GM11168 (cell line): ENCODE results near the gene TBC1D2B.
"Not testable (repeated sequence)": the region's sequence is repeated elsewhere in the genome, so short reads cannot be mapped to it uniquely, and the experiment has no call there.

Experiments
- in situ Hi-C: fragments of 300-500 bp; cut with MboI; formaldehyde crosslinking; loops from one replicate; pipeline ENCODE4 v1.12.0; 2022; ENCODE audit warnings: low sequenced_read_pairs; ENCODE audit not compliant: unreplicated experiment

TBC1D2B gene

DNA sequence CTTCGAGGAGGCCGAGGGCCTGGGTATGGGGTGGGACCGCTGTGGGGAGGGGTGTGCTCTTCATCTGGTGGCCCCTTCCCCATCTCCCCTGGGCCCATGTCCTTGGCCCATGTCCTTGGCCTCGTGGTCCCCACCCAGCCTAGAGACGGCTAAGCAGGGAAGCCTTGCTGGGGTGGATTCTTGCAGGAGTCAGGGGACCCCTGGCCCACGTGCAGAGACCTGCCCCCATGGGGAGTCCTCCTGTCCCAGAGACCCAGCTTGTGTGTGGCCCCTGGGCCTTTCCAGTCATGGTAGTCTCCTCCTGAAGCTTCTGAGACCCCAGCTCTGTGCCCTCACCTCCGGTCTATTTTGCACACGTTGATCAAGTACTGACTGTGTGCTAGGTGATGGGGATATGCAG is 97.4 kb downstream of the TBC1D2B start:
- in situ Hi-C loops, result no loop called here

DNA sequence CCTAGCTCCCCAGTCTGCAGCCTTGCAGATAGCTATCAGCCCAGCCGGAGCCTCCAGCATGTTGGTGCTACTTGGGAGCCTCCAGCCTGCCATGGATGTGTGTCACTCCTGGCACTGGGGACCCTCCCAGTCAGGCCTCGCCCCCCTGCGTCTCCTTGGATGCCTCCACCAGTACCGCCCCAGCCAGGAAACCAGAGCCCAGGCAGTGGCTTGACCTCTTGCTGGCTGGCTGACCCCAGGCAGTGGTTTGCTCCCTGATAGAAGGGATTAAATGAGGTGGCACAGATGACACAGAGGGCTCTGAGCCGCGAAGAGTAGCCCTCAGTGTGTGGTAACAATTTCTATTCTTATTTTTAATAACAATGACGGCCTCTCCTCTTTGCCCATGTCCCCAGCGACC is 98.4 kb downstream of the TBC1D2B start:
- in situ Hi-C loops, result not testable (repeated sequence)

DNA sequence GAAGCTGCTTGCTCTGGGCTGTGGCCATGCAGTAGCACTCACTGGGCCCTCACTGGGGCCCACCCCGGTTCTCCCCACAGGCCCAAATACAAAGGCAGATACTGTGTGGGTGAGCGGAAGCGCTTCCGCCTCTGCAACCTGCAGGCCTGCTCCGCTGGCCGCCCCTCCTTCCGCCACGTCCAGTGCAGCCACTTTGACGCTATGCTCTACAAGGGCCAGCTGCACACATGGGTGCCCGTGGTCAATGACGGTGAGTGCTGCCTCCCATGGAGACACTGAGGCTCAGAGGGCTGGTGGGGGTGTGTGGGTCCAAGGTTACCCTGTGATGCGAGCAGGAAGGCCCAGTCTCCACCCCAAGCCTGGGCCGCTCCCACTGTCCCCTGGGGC is 98.8 kb downstream of the TBC1D2B start:
- in situ Hi-C loops, result not testable (repeated sequence)

DNA sequence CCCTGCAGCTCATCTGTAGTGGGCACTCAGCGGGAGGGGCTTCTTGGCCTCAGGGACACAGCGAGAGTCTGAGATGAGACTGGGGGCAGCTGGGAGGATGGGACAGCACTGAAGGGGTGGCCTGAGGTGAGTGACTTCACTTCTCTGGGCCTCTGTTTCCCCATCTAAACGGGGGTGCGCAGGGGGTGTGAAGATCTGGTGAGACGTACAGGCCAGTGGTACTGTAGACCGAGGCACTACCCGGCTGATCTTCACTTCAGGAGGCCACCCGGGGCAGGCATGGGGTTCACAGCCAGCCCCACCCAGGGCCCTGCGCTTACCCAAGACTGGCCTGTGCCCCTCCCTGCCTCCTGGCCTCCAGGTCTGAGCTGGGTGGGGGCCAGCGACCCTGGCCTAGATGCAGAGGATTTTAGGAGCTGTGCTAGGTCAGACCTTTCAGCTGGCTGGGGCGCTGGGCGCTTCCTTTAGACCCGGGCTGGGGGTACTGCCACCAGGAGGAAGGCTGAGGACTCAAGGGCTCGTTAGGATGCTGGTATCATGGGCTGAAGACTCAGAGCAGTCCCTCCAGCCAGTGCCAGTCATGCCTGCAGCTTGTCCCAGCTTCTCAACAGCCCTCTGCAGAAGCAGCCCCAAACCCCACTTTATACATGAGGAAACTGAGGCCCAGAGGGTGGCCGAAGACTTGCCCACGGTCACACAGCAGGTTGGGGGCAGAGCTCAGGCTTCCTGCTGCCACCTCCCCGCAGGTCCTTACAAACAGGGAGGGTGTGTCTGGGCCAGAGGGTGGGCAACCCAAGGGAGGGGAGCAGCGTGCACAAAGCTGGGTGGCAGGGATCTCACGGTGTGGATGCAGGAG is 99.4 kb downstream of the TBC1D2B start:
- in situ Hi-C loops, result not testable (repeated sequence)

DNA sequence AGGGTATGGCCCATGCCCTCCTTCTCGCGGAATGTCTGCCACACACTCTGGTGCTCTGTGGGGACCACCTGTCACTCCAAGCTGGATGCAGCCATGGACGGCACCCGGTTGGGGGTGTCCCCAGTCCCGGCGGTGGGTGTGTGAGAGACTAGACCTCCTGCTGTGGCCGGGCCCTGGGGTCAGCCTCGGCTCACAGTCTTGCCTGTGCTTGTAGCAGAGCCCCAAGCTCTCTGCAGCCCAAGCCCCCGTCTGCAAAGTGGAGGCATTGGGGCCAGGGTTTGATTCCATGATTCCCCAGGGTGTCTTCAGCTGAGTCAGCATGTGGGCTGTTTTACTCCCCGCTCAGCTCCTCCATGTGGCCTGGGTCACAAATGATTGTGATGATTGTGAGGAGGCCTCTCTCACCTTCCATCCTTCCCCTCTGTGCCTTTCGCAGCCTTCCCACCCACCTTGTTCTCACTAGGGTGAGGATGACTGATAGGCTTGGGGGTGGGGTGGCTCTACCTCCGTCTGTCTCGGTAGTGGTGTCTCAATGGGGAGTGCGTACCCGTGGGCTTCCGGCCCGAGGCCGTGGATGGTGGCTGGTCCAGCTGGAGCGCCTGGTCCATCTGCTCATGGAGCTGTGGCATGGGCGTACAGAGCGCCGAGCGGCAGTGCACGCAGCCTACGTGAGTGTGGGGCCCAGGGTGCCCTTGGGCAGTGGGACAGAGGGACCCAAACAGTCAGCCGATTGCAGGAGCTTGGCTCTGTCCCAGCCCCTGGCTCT is 100.6 kb downstream of the TBC1D2B start:
- in situ Hi-C loops, result not testable (repeated sequence)

DNA sequence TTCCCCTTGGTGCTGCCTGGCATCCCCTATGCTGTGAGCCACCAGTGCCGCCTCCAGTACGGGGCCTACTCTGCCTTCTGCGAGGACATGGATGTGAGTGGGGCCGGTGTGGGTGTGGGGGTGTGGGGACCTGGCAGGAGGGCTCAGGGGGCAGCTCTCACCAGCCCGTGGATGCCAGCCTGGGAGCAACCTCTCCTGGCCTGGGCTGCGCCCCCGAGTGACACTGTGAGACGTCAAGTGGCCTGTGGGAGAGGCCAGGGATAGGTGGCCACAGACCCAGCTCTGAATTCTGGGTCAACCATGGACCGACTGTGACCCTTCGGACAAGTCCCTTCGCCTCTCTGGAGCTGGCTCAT is 101.4 kb downstream of the TBC1D2B start:
- in situ Hi-C loops, result not testable (repeated sequence)

DNA sequence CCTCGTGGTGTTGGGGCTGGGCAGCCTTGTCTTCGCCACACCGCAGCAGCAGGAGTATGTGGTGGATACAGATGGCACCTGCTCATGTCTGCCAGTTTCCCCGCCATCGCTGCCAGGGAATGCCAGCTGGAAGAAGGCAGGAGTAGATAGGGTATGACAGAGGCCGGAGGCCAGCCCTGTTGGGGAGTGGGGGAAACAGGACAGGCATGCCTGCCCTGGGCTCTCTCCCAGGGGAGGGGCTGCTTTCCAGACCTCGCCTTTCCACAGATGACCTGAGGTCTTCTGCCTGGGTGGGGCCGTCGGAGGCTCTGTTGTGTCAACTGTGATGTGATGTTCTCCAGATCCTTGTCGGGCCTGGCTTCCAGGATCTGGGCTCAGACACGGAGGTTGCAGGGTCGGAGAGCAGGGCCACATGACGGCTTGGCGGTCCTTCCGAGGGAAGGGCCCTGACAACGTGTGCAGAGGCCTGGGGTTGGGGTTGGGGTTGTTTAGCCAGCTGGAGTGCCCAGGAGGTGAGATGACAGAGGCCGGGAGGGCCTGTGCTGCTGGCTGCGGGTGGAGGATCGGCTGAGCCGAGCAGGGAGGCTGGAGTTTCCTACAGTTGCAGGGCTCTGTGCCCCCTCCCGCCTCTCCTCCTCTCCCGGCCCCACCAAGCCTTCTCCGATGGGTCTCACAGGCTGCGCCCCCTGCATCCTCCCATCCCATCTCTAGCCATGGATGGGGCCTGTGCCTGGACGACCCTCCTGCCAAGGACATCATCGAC is 102.0 kb downstream of the TBC1D2B start:
- in situ Hi-C loops, result no loop called here

DNA sequence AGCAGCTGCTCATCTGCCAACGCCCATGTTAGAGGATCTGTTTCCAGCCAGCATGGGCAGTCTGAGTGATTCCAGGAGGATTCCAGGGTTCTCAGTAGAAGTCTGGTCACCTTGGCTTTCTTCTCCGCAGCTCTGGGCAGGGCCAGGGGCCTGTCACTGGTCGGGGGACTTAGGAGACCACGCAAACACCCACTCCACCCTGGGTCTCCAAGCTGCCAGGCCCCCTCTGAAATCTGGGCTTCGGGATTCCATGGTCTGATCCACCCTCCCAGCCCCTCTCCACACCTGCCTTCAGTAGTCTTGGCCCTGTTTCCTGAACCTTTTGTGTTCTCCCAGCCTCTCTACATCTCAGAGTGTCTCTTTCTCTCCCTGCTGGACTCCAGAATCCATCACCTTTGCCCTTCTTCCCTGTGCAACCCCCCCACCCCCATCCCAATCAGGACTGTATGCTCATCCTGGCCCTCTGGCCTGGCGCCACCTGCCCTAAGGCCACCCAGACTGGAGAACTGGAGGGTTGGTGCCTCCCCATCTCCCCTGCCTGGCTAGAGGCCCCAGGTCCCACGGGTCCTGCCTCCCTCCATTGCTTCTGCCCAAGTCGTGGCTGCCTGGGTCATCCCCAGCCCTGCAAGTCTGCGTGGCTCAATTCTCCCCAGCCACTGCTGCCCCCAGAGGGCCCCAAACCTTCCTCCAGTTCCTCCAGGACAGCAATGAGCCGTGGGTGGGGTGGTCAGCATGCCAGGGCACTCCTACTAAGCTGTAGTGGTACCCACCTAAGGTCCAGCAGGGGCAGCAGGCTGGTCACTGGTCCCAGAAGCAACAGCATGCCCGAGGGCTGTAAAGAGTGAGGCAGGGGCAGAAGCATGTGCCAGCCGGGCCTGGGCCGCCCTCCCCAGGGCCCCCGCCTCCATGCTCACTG is 102.8 kb downstream of the TBC1D2B start:
- in situ Hi-C loops, result loop anchor here (5.0 kb wide), 1 partner anchor 808 kb away; no protein-coding TSS in a partner anchor

DNA sequence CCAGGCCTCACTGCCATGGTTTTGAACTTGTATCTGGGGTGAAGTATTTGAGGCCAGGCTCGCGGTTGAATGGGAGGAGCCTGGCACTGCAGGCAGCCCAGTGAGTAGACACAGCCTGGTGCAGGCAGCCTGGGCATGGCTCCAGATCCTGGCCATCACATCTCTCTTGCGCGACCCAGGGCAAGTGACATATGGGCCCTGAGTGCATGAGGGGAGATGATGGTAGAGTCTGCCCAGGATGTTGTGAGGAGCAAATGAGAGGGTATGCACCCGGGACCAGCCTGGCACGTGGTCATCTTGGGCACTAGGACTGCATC is 103.5 kb downstream of the TBC1D2B start:
- in situ Hi-C loops, result loop anchor here (5.0 kb wide), 1 partner anchor 808 kb away; no protein-coding TSS in a partner anchor

DNA sequence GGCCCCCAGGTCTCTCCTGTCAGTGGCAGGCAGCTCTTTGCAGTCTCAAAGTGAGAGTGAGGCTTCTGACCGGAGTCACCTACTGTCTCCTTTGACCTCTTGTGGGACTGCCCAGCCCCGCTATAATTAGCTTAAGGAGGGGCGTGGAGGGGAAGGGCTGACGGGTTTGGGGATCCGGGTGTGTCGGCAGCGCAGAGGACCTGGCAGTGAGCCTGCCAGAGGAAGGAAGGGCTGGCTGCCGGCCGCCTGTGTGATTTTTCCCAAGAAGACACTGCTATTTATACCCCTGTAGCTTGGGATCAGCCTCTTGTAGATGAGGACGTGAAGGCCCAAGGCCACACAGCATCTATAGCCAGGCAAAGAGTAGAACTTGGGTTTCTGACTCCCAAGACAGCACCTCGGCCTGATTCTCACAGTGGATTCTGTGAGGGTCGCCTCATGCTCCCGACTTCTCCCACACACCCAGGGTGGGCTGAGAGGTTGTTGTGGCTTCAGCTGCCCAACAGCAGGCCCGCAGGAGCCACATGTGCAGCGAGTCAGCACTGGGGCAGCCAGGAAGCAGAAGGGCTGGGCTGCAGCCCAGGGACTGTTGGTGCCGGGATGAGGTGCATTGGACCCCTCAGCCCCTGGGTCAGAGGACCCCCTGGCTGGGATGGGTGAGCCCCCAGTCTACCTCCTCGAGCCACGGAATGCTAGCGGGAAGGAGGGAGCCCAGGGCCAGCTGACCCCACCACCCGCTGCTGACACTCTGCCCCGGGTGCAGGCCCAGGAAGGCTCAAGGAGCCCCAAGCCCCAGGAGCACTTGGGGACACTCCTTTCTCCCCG is 104.0 kb downstream of the TBC1D2B start:
- in situ Hi-C loops, result loop anchor here (5.0 kb wide), 1 partner anchor 809 kb away; no protein-coding TSS in a partner anchor

DNA sequence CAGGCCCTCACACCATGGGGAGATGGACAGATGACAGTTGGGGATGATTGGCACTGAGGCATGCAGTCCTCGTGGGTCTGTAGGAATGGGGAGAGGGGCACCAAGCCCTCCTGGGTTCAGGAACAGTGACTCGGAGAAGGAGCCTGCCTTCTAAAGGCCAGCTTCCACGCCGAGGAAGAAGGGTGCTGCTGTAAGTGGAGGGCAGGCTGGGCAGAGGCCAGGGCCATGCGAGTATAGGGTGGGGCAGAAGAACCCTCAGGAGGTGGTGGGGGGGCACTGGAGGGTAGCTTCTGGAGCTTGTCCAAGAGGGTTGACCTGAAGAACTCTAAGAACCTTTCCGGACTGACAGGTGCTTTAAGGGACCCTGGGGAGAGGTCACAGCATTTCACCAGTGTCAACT is 104.8 kb downstream of the TBC1D2B start:
- in situ Hi-C loops, result loop anchor here (5.0 kb wide), 1 partner anchor 810 kb away; no protein-coding TSS in a partner anchor

DNA sequence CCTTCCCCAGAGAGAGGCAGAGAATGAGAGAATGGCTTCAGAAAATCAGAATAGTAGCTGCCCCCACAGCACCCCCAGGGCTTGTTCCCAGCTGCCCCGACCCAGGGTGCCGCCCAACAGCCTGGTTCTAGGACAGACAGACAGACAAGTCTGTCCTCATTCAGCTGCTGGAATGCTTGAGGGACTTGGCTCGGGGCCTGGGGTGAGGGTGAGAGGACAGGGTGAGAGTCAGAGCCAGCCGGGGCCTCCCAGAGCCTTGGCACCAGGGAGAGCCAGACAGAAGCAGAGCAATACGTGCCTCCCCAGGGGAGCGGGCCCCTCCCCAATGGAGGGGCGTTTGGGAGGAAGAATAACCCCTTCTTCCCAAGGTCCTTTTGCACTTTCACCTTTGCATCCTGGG is 105.6 kb downstream of the TBC1D2B start:
- in situ Hi-C loops, result loop anchor here (5.0 kb wide), 1 partner anchor 810 kb away; no protein-coding TSS in a partner anchor

DNA sequence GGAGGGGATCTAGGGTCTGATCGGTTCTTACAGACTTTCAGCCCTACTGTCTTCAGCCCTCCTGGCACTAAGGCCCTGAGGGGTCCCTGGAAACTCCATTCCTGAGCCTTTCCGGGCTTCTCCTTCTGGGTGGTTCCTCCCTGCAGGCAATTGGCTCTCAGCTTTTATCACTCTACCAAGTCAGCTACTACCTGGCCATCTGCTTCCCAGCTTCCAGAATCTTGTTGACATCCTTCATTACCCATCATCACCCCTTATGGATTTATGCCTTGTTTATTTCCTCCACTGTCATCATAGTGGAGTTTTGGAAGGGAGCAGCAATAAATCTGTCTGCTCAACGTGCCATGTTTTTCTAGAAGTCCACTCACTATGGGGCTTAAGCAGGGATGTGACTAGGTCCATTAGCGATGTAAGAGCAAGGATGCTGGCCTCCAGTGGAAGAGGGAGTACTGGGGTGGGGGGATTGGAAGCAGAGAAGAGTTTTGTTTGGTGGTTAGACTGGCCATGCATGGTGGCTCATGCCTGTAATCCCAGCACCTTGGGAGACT is 106.6 kb downstream of the TBC1D2B start:
- in situ Hi-C loops, result loop anchor here (5.0 kb wide), 1 partner anchor 811 kb away; no protein-coding TSS in a partner anchor

DNA sequence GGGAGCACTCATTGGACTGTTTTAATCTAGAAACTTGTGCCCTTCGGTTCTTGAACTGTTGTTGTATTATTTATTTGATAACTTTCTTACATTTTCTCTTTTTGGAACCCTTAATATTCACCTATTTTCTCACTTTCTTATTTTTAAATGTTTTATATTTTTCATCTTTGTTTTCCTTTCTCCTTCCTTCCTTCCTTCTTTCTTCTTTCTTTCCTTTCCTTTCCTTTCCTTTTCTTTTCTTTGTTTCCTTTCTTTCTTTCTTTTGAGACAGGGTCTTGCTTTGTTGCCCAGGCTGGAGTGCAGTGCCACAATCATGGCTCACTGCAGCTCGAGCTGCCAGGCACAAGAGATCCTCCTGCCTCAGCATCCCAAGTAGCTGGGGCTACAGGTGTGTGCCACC is 108.5 kb downstream of the TBC1D2B start:
- in situ Hi-C loops, result loop anchor here (5.0 to 10.0 kb wide), 3 partner anchors 48 to 266 kb away; partner anchors contain the start of gene ACSBG1

DNA sequence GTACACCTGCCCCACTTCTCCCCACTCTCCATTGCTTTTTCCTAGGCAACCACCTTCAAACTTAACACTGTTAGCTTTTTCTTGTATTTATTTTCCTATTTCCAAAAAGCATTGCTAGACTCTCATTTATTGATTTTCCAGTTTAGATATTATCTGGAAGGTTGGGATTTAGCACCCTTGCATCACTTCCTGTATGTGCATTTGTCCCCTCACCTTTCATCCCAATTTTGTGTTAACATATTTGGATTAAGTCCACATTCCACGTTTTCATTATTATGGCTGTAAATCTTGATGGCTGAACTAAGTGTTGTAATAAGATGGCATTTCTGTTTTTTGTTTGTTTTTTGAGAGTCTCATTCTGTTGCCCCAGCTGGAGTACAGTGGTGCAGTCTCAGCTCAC is 109.7 kb downstream of the TBC1D2B start:
- in situ Hi-C loops, result loop anchor here (5.0 to 10.0 kb wide), 3 partner anchors 50 to 267 kb away; partner anchors contain the start of gene ACSBG1

DNA sequence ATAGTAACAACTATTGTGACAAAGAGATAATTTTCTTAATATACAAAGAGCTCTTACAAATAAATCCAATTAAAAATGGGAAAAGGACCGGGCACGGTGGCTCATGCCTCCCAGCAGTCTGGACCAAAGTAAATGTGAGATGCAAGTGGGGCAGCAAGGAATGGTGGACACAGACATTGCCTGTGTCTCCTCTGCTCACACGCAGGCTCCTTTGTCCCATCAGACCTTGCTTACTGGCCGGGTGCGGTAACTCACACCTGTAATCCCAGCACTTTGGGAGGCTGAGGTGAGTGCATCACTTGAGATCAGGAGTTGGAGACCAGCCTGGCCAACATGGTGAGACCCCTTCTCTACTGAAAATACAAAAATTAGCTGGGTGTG is 110.3 kb downstream of the TBC1D2B start:
- in situ Hi-C loops, result loop anchor here (5.0 to 10.0 kb wide), 3 partner anchors 50 to 268 kb away; partner anchors contain the start of gene ACSBG1

DNA sequence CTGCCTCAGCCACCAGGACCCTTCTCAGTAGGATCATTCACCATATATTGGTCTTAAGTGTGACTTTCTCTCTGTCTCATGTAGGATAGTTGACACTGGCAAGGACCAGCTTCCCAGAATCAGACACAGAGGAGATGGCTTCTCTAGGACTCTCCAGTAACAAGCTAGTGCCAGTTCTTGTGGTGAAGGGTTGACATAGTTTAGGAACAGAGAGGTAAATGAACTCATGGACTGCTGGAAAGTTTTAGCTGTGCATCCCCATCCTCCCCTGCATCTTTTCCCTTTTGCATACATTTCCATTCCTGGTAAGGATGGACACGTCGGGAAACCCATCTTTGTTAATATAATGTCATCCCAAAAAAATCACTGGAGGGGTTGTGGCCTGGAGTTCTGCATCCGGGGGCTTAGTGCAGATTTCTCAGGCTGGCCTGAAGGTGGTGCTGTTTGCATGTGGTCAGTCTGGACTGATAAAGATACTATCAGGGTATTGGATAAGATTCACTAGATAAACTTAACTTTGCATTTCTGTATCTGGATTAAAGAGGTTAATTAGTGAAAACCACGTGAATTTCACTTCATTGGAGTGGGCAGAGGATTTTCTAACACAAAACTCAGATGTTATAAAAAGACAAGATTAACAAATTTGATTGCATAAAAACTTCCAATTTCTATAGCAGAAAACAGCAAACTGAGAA is 110.8 kb downstream of the TBC1D2B start:
- in situ Hi-C loops, result loop anchor here (5.0 to 10.0 kb wide), 3 partner anchors 51 to 268 kb away; partner anchors contain the start of gene ACSBG1
